GM12878 (cell line): ENCODE data around the gene B4GALNT4. TPM values are rescaled to one million over a fixed set of nuclear protein-coding genes. Genes with fewer than 3 reads are reported as not detected.
A peak's percentile ranks its signal among the peaks of the same experiment; 100 is the strongest.

Experiments used
- ATAC-seq: fragments of 200-7000 bp; cut with Tn5 transposase; 3 replicates; pipeline ENCODE4 v1.9.1; 2020; ENCODE audit warnings: mild to moderate bottlenecking, moderate library complexity
- BruUV-seq: library from RNA; stranded (reverse); fragments of 400-500 nt; replicated peaks from 2 replicates; lab custom pipeline; 2021; lab: Mats Ljungman, UMichigan
- CTCF ChIA-PET: fragments of 300-600 bp; sonication (Branson Sonifier 250); formaldehyde crosslinking; extraction: SDS; loops from one replicate; lab custom pipeline; 2021; ENCODE audit warnings: inconsistent platforms; lab: Yijun Ruan, JAX
- POLR2A ChIA-PET: fragments of 350-600 bp; formaldehyde crosslinking; extraction: SDS; loops from one replicate; lab custom pipeline; 2021; ENCODE audit warnings: inconsistent platforms; lab: Charles Lee
- RAD21 ChIA-PET: fragments of 300-600 bp; sonication (Branson Sonifier 250); formaldehyde crosslinking; loops from one replicate; lab custom pipeline; 2023; ENCODE audit warnings: antibody characterized with exemption; ENCODE audit not compliant: unreplicated experiment; lab: Charles Lee
- SMC1A ChIA-PET: fragments of 300-600 bp; sonication (Branson Sonifier 250); formaldehyde crosslinking; loops from one replicate; lab custom pipeline; 2023; ENCODE audit not compliant: unreplicated experiment, uncharacterized antibody; lab: Charles Lee
- DNase-seq: peaks from one replicate; pipeline ENCODE4 v3.0.0-alpha.2; 2011; ENCODE audit warnings: low read depth, low spot score
- FAIRE-seq: peaks from 3 replicates; lab custom pipeline; 2011; peaks lifted over from hg19 to GRCh38; lab: Jason Lieb, UNC
- H2AFZ ChIP-seq: 2 replicates; pipeline ENCODE4 v1.6.0; 2011; ENCODE audit warnings: low read depth, low read length, control low read depth; ENCODE audit not compliant: control insufficient read depth
- H3K27ac ChIP-seq: 2 replicates; pipeline ENCODE4 v1.5.1; 2011; ENCODE audit warnings: control low read depth; ENCODE audit not compliant: control insufficient read depth, insufficient read depth
- H3K27me3 ChIP-seq, 2 experiments: replicated peaks in 1 of 2; 2 replicates each; pipeline versions ENCODE4 v1.6.0 to v1.6.1; 2011; ENCODE audit warnings: low read length in 1 of 2; ENCODE audit not compliant: control insufficient read depth in 2 of 2, insufficient read depth in 2 of 2
- H3K36me3 ChIP-seq, 2 experiments: 2 replicates each; pipeline ENCODE4 v1.5.1; 2011; ENCODE audit warnings: low read length in 1 of 2; ENCODE audit not compliant: control insufficient read depth in 2 of 2, insufficient read depth in 2 of 2
- H3K4me1 ChIP-seq: 2 replicates; pipeline ENCODE4 v1.6.1; 2011; ENCODE audit warnings: mild to moderate bottlenecking, low read length, moderate library complexity, mixed read lengths; ENCODE audit not compliant: control insufficient read depth, insufficient read depth
- H3K4me2 ChIP-seq: 2 replicates; pipeline ENCODE4 v1.6.0; 2011; ENCODE audit warnings: control low read depth; ENCODE audit not compliant: control insufficient read depth, insufficient read depth
- H3K4me3 ChIP-seq: fragments of 200-600 bp; sonication (generic); 2 replicates; pipeline ENCODE4 v1.5.1; 2016
- H3K79me2 ChIP-seq: 2 replicates; pipeline ENCODE4 v1.6.0; 2011; ENCODE audit warnings: low read length; ENCODE audit not compliant: control insufficient read depth, insufficient read depth
- H3K9ac ChIP-seq: 2 replicates; pipeline ENCODE4 v1.8.0; 2011; ENCODE audit warnings: low read length, control low read depth, mixed read lengths; ENCODE audit not compliant: control insufficient read depth, insufficient read depth
- H3K9me3 ChIP-seq: replicated peaks from 3 replicates; pipeline ENCODE4 v1.5.1; 2011; ENCODE audit warnings: mild to moderate bottlenecking, low read length; ENCODE audit not compliant: control insufficient read depth, insufficient read depth
- H4K20me1 ChIP-seq: 2 replicates; pipeline ENCODE4 v1.6.0; 2011; ENCODE audit not compliant: control insufficient read depth, insufficient read depth
- CBX3 ChIP-seq: fragments of 200-600 bp; sonication (generic); IDR thresholded peaks from 2 replicates; pipeline ENCODE4 v1.6.1; 2016; ENCODE audit warnings: low read depth, borderline replicate concordance
- FOS ChIP-seq: IDR thresholded peaks from 3 replicates; pipeline ENCODE4 v1.6.1; 2011; ENCODE audit warnings: borderline replicate concordance; ENCODE audit not compliant: insufficient read length; ENCODE audit errors: extremely low read depth
- FOXM1 ChIP-seq: IDR thresholded peaks from 2 replicates; pipeline ENCODE4 v1.6.1; 2012; ENCODE audit warnings: low read depth, mild to moderate bottlenecking, inconsistent platforms, low read length, moderate library complexity
- HDGF ChIP-seq: fragments of 450-650 bp; IDR thresholded peaks from 2 replicates; pipeline ENCODE4 v1.6.1; 2016; ENCODE audit warnings: antibody characterized with exemption
- MEF2B ChIP-seq: fragments of 450-650 bp; IDR thresholded peaks from 2 replicates; pipeline ENCODE4 v1.6.1; 2018; ENCODE audit warnings: mild to moderate bottlenecking, moderate library complexity; ENCODE audit not compliant: partially characterized antibody, poor library complexity, severe bottlenecking
- POU2F2 ChIP-seq: IDR thresholded peaks from 3 replicates; pipeline ENCODE4 v1.6.1; 2011; ENCODE audit warnings: low read depth, mild to moderate bottlenecking, low read length, borderline replicate concordance
- SPI1 ChIP-seq: IDR thresholded peaks from 2 replicates; pipeline ENCODE4 v1.6.1; 2011; ENCODE audit warnings: low read depth, mild to moderate bottlenecking, low read length, moderate library complexity, borderline replicate concordance; ENCODE audit not compliant: insufficient read depth
- ZNF217 ChIP-seq: fragments of 450-650 bp; IDR thresholded peaks from 2 replicates; pipeline ENCODE4 v1.6.1; 2017; ENCODE audit warnings: antibody characterized with exemption, mild to moderate bottlenecking
- WGBS: methylation state at CpG from one replicate; pipeline ENCODE4 v1.1.6; 2016; ENCODE audit warnings: low lambda C conversion rate; ENCODE audit not compliant: insufficient replicate concordance, insufficient coverage; ENCODE audit errors: missing lambda C conversion rate; 5-methylcytosine and 5-hydroxymethylcytosine counted together
- in situ Hi-C: fragments of 300-500 bp; cut with MboI; formaldehyde crosslinking; loops from 9 replicates; pipeline ENCODE4 v1.14.3; 2018; ENCODE audit warnings: mixed read lengths
- intact Hi-C: fragments of 100-400 bp; cut with micrococcal nuclease; formaldehyde crosslinking; loops from one replicate; pipeline ENCODE4 v1.14.2; 2022; ENCODE audit not compliant: unreplicated experiment
- polyA plus RNA-seq, 11 experiments: library from polyadenylated mRNA; depleted of rRNA in 4 of 11; unstranded in 6 of 11; stranded (reverse) in 5 of 11; fragments of >200 nt; fragmentation: Nextera tagmentation in 4 of 11; fragmentation: Illumina TruSeq in 1 of 11; extraction: Ambion mirVana in 4 of 11; extraction: Trizol in 1 of 11; gene quantifications; 1 replicate in 1 of 11; 2 replicates in 10 of 11; pipeline versions ENCODE4 v1.2.1 to v1.2.3, GENCODE V29; 2011 to 2016; ENCODE audit warnings: inconsistent platforms in 2 of 11, missing spikeins in 2 of 11, low read depth in 1 of 11
- total RNA-seq, 4 experiments: library from RNA; depleted of rRNA in 3 of 4; stranded (reverse); fragments of >200 nt in 3 of 4; fragmentation: Illumina TruSeq in 1 of 4; extraction: Trizol in 1 of 4; gene quantifications; 2 replicates each; pipeline versions ENCODE4 v1.2.1 to v1.2.3, GENCODE V29; 2013 to 2021
- TF ChIP-seq, protein P1 (sequence below): fragments of 150-350 bp; IDR thresholded peaks from 2 replicates; pipeline ENCODE4 v1.6.1; 2014; ENCODE audit warnings: mild to moderate bottlenecking, low read depth, low read length
- TF ChIP-seq, protein P2 (sequence below): fragments of 450-650 bp; IDR thresholded peaks from 2 replicates; pipeline ENCODE4 v1.6.1; 2014; ENCODE audit warnings: mild to moderate bottlenecking
- TF ChIP-seq, protein P3 (sequence below): fragments of 450-650 bp; formaldehyde crosslinking; IDR thresholded peaks from 2 replicates; pipeline ENCODE4 v1.5.0; 2022; ENCODE audit warnings: mild to moderate bottlenecking, missing genetic modification characterization

Gene B4GALNT4
- total and polyA plus RNA-seq, 10 of the 15 experiments (the other 5 are each of a cell fraction or from before 2014, with no cell fraction given), result 0.04 to 0.82 (median 0.40) TPM; not detected in 6

GRCh38 chr11:331358-332060 is 37.8 kb upstream of the B4GALNT4 start:
- ChIA-PET RAD21 (interaction anchor here (1.1 to 5.2 kb wide), 5 partner anchors 12 to 23 kb away, joined by 3 to 68 read pairs (median 21); no protein-coding TSS in a partner anchor), SMC1A (interaction anchor here (1.1 to 4.5 kb wide), 8 partner anchors 9 to 23 kb away, joined by 4 to 44 read pairs (median 22); no protein-coding TSS in a partner anchor)
- H3K27me3 ChIP-seq, result no peaks in the 10 kb centered on the region
- intact Hi-C loops, result loop anchor here (2.0 kb wide), 1 partner anchor 17 kb away; the partner anchor contains the start of gene IFITM1
- BruUV-seq, result no TSS peak
- TF ChIP-seq FOS (no peak), FOXM1 (no peak), MEF2B (no peak), SPI1 (no peak), CBX3 (no peak), HDGF (no peak), ZNF217 (no peak), POU2F2 (no peak)
- TF ChIP-seq, protein P1, sequence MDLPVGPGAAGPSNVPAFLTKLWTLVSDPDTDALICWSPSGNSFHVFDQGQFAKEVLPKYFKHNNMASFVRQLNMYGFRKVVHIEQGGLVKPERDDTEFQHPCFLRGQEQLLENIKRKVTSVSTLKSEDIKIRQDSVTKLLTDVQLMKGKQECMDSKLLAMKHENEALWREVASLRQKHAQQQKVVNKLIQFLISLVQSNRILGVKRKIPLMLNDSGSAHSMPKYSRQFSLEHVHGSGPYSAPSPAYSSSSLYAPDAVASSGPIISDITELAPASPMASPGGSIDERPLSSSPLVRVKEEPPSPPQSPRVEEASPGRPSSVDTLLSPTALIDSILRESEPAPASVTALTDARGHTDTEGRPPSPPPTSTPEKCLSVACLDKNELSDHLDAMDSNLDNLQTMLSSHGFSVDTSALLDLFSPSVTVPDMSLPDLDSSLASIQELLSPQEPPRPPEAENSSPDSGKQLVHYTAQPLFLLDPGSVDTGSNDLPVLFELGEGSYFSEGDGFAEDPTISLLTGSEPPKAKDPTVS, result no peak
- TF ChIP-seq, protein P2, sequence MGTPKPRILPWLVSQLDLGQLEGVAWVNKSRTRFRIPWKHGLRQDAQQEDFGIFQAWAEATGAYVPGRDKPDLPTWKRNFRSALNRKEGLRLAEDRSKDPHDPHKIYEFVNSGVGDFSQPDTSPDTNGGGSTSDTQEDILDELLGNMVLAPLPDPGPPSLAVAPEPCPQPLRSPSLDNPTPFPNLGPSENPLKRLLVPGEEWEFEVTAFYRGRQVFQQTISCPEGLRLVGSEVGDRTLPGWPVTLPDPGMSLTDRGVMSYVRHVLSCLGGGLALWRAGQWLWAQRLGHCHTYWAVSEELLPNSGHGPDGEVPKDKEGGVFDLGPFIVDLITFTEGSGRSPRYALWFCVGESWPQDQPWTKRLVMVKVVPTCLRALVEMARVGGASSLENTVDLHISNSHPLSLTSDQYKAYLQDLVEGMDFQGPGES, result no peak
- TF ChIP-seq, protein P3, sequence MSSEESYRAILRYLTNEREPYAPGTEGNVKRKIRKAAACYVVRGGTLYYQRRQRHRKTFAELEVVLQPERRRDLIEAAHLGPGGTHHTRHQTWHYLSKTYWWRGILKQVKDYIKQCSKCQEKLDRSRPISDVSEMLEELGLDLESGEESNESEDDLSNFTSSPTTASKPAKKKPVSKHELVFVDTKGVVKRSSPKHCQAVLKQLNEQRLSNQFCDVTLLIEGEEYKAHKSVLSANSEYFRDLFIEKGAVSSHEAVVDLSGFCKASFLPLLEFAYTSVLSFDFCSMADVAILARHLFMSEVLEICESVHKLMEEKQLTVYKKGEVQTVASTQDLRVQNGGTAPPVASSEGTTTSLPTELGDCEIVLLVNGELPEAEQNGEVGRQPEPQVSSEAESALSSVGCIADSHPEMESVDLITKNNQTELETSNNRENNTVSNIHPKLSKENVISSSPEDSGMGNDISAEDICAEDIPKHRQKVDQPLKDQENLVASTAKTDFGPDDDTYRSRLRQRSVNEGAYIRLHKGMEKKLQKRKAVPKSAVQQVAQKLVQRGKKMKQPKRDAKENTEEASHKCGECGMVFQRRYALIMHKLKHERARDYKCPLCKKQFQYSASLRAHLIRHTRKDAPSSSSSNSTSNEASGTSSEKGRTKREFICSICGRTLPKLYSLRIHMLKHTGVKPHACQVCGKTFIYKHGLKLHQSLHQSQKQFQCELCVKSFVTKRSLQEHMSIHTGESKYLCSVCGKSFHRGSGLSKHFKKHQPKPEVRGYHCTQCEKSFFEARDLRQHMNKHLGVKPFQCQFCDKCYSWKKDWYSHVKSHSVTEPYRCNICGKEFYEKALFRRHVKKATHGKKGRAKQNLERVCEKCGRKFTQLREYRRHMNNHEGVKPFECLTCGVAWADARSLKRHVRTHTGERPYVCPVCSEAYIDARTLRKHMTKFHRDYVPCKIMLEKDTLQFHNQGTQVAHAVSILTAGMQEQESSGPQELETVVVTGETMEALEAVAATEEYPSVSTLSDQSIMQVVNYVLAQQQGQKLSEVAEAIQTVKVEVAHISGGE (CRISPR knock-in tag), result no peak
- TF ChIP-seq, all 136 proteins: peak for 0
- in situ Hi-C loops, result no loop called here
- ATAC-seq (no peak), FAIRE-seq (no peak), DNase-seq (no peak)
- peak overlapping the region; percentile 89 for H3K4me2 ChIP-seq
- no peaks in the 10 kb centered on the region; the same call in 1 of the 2 replicates for H3K79me2 ChIP-seq
- CTCF ChIA-PET, result interaction anchor here (1.1 to 5.4 kb wide), 6 partner anchors 14 to 25 kb away, joined by 3 to 36 read pairs (median 16); partner anchors contain the start of gene IFITM2
- H3K36me3 ChIP-seq, result no peaks in the 10 kb centered on the region
- WGBS, result 70% methylated on average over 19 of the region's 19 CpGs
- no peak overlapping the region for H3K9ac ChIP-seq
- no peaks in the 10 kb centered on the region for H4K20me1 ChIP-seq
- peaks cover 42% of the 10 kb centered on the region for H3K4me1 ChIP-seq
- peak overlapping the region; percentile 82 for H3K27ac ChIP-seq
- peaks cover 5% of the 10 kb centered on the region; the same call in 2 of the 3 replicates for H3K9me3 ChIP-seq
- H3K4me3 ChIP-seq, result no peak overlapping the region
- POLR2A ChIA-PET, result interaction anchor here (2.7 to 6.0 kb wide), 5 partner anchors 9 to 24 kb away, joined by 14 to 86 read pairs (median 45); partner anchors contain the start of gene IFITM1
- no peak overlapping the region for H2AFZ ChIP-seq
